ENCODE measurements around the gene SF3A2.
A peak's percentile ranks its signal among the peaks of the same experiment; 100 is the strongest.

Gene SF3A2

GRCh38 chr19:2227415-2228156 lies 9.0 kb upstream of the SF3A2 start:
- no peak for DNase-seq

GRCh38 chr19:2228157-2229030 lies 8.2 kb upstream of the SF3A2 start:
- no peak for DNase-seq

GRCh38 chr19:2229103-2230032 lies 7.3 kb upstream of the SF3A2 start:
- no peak for DNase-seq

GRCh38 chr19:2230033-2230531 lies 6.5 kb upstream of the SF3A2 start:
- no peak for DNase-seq

GRCh38 chr19:2230807-2231533 lies 5.7 kb upstream of the SF3A2 start:
- DNase-seq, result no peak

GRCh38 chr19:2231621-2232221 lies 4.9 kb upstream of the SF3A2 start:
- DNase-seq, result no peak

- DNase-seq, result no peak
Measured at GRCh38 chr19:2232286-2233151, 4.1 kb upstream of the SF3A2 start.

- DNase-seq, result no peak
Measured at GRCh38 chr19:2233601-2234280, 2.9 kb upstream of the SF3A2 start.

- DNase-seq, result no peak
Measured at GRCh38 chr19:2234996-2235380, 1.6 kb upstream of the SF3A2 start.

- no peak for DNase-seq
Measured at GRCh38 chr19:2235381-2236063, 1.1 kb upstream of the SF3A2 start.

GRCh38 chr19:2236064-2236313 lies 635 bp upstream of the SF3A2 start:
- no peak for DNase-seq

GRCh38 chr19:2237051-2237868 lies 636 bp downstream of the SF3A2 start:
- DNase-seq, result no peak

GRCh38 chr19:2237869-2238153 lies 1.2 kb downstream of the SF3A2 start:
- DNase-seq, result no peak

- no peak for DNase-seq
Measured at GRCh38 chr19:2239173-2239572, 2.5 kb downstream of the SF3A2 start.

- peak; percentile 66 for DNase-seq
Measured at GRCh38 chr19:2239771-2240770, 3.4 kb downstream of the SF3A2 start.

GRCh38 chr19:2240881-2241760 lies 4.5 kb downstream of the SF3A2 start:
- DNase-seq, result no peak

GRCh38 chr19:2242092-2242537 lies 5.5 kb downstream of the SF3A2 start:
- no peak for DNase-seq
